HG02763 (cell line): ENCODE measurements around the gene NHSL2.
A peak's percentile ranks its signal among the peaks of the same experiment; 100 is the strongest.
"Not testable (repeated sequence)": the region's sequence is repeated elsewhere in the genome, so short reads cannot be mapped to it uniquely, and the experiment has no call there.

Source experiments
- ATAC-seq: cut with Tn5 transposase; IDR thresholded peaks from one replicate; pipeline ENCODE4 v1.9.1; 2021; ENCODE audit warnings: mild to moderate bottlenecking, moderate library complexity; ENCODE audit not compliant: unreplicated experiment

NHSL2 gene

GRCh38 chrX:72146527-72146926 is 235.9 kb downstream of the NHSL2 start:
- no peak for ATAC-seq

- ATAC-seq: no peak
Observed at GRCh38 chrX:72158773-72159172, 248.1 kb downstream of the NHSL2 start.

GRCh38 chrX:72159769-72160168 is 249.1 kb downstream of the NHSL2 start:
- ATAC-seq: no peak

- ATAC-seq: no peak
Observed at GRCh38 chrX:72165551-72165950, 254.9 kb downstream of the NHSL2 start.

- ATAC-seq: no peak
Observed at GRCh38 chrX:72169008-72169728, 258.5 kb downstream of the NHSL2 start.

GRCh38 chrX:72176289-72176688 is 265.6 kb downstream of the NHSL2 start:
- ATAC-seq: not testable (repeated sequence)

GRCh38 chrX:72176981-72177380 is 266.3 kb downstream of the NHSL2 start:
- no peak for ATAC-seq

GRCh38 chrX:72180539-72180938 is 269.9 kb downstream of the NHSL2 start:
- no peak for ATAC-seq

GRCh38 chrX:72181178-72182125 is 270.8 kb downstream of the NHSL2 start, which contains the start of gene PIN4:
Gene PIN4, plus strand, starts transcription at chrX:72181757. Its CDS starts 29 bp downstream, at chrX:72181786.
- peak; percentile 94 for ATAC-seq

- ATAC-seq: no peak
Observed at GRCh38 chrX:72182924-72183323, 272.3 kb downstream of the NHSL2 start.

GRCh38 chrX:72201836-72202536 is 291.3 kb downstream of the NHSL2 start:
- no peak for ATAC-seq
